GM21528 (cell line): ENCODE measurements around the gene SSB.
"Not testable (repeated sequence)": the region's sequence is repeated elsewhere in the genome, so short reads cannot be mapped to it uniquely, and the experiment has no call there.

Source experiments
- ATAC-seq: cut with Tn5 transposase; IDR thresholded peaks from one replicate; pipeline ENCODE4 v1.9.1; 2021; ENCODE audit warnings: mild to moderate bottlenecking, moderate library complexity; ENCODE audit not compliant: unreplicated experiment, low FRiP score

Gene SSB

GRCh38 chr2:169798718-169799592, at the start of gene SSB:
Gene SSB (plus strand): TSS chr2:169798871. CDS start chr2:169800961, 2,090 bp downstream.
- peak; percentile 96 for ATAC-seq

DNA sequence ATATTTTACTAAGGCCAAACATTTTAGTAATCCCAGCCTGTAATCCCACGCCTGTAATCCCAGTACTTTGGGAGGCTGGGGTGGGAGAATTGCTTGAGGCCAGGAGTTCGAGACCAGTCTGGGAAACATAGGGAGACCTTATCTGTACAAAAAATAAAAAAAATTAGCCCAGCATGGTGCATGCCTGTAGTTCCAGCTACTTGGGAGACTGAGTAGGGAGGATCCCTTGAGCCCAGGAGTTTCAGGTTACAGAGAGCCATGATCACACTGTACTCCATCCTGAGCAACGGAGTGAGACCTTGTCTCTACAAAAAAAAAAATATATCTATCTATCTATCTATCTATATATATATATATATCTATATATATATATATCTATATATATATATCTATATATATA, 45.9 kb upstream of the SSB start:
- ATAC-seq, result no peak

DNA sequence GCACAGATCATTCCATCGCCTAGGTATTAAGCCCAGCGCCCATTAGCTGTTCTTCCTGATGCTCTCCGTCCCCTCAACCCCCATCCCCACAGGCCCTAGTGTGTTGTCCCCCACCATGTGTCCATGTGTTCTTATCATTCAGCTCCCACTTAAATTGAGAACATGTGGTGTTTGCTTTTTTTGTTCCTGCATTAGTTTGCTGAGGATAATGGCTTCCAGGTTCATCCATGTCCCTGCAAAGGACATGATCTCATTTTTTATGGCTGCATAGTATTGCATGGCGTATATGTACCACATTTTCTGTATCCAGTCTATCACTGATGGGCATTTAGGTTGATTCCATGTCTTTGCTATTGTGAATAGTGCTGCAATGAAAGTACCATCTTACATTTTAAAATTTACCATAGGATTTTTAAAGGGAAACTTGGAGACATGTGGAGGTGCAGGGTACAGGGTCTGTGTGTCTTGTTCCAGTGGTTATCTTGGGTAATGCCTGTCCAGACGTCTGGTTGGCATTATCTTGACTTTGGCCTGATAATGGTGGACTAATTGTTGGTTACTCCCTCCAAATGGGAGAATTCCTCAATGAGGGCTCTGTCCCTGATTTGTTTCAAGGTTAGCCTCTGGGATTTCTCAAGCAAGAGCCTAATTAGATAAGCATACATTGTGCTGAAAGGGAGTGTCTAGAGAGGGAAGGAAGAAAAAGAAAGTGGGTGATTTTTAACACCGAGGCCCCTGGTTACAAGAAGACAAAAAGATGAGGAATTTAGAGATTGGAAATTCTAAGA, 43.4 kb upstream of the SSB start:
- no peak for ATAC-seq

GRCh38 chr2:169756342-169756741, 42.3 kb upstream of the SSB start:
- ATAC-seq, result no peak

DNA sequence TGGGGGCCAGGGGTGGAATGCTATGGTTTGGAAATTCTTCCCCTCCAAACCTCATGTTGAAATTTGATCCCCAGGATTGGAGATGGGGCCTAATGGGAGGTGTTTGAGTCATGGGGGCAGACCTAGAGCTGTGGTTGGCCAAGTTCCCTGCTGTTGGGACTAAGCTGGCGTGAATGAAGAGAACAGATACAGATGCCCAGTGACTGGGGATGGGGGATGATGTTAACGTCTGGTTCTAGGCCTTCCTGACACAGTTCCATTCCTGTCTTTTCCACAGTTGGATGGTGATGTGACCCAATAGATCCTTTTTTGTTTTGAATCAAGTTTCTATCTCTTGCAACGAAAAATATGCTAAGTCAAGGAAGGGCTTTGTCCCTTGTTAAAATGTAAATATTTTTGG, 41.3 kb upstream of the SSB start:
- no peak for ATAC-seq

GRCh38 chr2:169757778-169758177, 40.9 kb upstream of the SSB start:
- no peak for ATAC-seq

GRCh38 chr2:169759987-169760386, 38.7 kb upstream of the SSB start:
- ATAC-seq, result no peak

DNA sequence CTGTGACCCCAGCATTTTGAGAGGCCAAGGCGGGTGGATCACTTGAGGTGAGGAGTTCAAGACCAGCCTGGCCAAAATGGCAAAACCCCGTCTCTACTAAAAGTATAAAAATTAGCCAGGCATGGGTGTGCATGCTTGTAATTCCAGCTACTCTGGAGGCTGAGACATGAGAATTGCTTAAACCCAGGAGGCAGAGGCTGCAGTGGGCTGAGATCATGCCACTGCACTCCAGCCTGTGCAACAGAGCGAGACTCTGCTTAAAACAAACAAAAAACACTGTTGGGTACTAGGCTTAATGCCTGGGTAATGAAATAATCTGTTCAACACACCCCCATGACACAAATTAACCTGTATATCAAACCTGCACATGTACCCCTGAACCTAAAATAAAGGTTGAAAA, 37.9 kb upstream of the SSB start:
- not testable (repeated sequence) for ATAC-seq

DNA sequence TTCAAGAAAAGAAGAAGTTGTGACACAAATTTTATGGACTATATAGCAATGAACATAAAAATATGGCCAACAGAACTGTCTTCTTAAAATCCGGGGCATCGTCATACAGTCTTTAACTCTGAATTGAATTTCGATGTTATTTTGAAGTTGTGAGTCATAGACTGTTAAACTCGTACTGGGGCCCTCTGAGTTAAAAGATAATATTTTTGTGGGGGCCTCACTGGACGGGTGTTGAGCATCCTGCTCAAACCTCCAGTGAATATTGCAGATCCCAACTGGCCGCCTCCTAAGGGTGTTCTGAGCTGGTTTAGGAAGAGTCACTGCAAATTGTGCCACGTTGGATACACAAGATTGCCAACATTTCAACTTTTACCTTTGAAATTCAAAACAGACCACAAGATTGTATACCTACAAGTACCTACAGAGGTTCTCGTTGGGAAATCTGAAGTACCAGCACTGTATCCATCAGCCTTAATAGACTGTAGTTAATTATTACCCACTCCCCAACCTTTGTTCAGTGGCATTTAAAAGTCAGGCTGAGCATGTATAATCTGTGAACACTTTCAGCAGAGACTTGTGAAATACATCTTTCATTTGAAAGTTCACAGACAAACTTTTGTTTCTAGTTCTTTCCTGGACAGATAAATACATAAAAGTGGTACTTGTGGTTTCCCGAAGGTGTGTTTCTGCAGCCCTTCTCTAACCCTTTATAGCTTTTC, 37.3 kb upstream of the SSB start:
- ATAC-seq, result no peak

GRCh38 chr2:169761970-169762292, 36.7 kb upstream of the SSB start:
- ATAC-seq, result no peak

GRCh38 chr2:169765523-169765922, 33.1 kb upstream of the SSB start:
- ATAC-seq, result no peak

DNA sequence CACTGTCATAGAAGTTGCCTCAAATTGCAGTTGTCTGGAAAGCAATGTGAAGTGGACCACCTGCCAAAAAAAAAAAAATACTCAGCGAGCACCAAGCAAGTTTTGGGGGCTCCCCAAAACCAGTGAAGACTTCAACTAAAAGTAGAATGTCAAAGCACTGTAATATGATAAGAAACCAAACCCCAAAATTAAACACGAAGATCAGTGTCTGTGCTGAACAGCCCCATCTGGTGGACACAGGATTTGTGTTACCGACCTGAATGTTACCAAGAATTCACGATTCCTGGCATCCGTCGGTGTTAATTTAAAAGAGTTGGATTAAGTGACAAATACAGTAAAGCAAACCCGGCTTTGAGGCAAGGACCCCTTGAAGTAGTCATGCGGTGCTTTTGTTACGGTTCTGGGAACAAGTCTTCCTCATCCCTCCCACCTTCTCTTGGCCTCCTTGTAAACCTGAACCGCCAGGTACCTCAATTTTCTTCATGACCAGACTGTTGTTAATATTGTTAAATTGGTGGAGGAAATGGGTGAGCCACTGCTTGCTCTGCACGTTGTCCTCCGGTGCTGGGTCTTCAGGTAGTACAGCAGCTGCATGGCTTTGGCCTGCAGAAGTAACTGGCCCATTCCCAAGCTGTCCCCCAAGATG, 31.3 kb upstream of the SSB start:
- no peak for ATAC-seq

GRCh38 chr2:169768262-169768995, 30.2 kb upstream of the SSB start:
- ATAC-seq, result no peak

GRCh38 chr2:169771021-169771420, 27.6 kb upstream of the SSB start:
- ATAC-seq, result no peak

- ATAC-seq, result no peak
Measured at GRCh38 chr2:169771612-169772011, 27.1 kb upstream of the SSB start.

- ATAC-seq, result no peak
Measured at GRCh38 chr2:169772651-169773050, 26.0 kb upstream of the SSB start.

DNA sequence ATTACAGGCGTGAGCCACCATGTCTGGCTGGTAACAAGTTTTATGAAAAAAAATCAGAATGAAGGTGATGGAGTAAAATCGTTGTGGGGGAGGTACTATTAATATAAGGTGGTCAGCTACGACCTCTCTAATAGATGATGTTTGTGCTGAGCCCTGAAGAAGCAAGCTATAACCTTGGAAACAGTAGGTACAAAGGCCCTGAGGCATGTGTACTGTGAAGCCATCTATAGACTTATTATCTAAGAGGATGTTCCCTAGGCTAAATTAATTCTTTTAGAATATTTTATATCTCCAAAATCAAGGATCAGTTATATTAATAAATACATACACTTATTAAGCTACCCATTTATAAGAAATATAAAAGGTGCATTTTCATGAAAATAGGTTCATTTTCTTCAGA, 23.3 kb upstream of the SSB start:
- ATAC-seq, result no peak

DNA sequence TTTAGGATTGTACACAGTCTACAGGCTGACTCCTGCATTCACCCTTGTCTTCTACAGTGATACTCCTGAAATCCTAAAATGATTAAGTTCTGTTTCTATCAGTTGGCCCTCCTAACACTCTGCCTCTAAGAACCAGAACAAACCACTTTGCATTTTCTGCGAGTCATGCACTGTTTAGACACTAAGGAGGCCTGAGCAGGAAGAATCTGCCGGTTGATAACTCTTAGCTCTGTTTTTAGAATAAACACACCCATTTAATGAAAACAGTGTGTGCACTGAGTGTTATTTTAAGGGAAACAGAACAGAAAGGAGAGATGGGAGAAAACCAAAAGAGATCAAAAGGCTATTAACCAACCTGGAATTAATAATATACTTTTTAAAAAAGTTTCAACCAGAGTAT, 22.9 kb upstream of the SSB start:
- ATAC-seq, result no peak

GRCh38 chr2:169776252-169776761, 22.4 kb upstream of the SSB start:
- ATAC-seq, result no peak

DNA sequence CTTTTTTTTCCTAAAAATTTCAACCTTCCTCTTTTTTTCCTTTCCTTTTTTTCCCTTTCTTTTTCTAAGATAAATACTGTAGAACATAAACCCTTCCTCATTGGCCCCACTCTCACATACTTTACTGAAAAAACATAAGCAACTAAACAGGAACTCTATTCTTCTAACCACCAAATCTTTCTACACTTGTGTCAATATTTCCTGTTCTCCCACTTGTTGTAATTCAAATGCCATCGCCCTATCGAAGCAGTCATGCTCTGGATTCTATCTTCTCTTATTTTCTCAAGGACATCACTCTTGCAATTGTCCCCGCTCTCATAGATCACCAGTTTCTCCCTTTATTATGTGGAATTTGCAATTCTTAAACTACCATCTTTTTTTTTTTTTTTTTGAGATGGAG, 20.2 kb upstream of the SSB start:
- ATAC-seq, result no peak
